Measurements from ENCODE around the gene MAPK8IP2.
"Not testable (repeated sequence)": the region's sequence is repeated elsewhere in the genome, so short reads cannot be mapped to it uniquely, and the experiment has no call there.

MAPK8IP2 gene

DNA sequence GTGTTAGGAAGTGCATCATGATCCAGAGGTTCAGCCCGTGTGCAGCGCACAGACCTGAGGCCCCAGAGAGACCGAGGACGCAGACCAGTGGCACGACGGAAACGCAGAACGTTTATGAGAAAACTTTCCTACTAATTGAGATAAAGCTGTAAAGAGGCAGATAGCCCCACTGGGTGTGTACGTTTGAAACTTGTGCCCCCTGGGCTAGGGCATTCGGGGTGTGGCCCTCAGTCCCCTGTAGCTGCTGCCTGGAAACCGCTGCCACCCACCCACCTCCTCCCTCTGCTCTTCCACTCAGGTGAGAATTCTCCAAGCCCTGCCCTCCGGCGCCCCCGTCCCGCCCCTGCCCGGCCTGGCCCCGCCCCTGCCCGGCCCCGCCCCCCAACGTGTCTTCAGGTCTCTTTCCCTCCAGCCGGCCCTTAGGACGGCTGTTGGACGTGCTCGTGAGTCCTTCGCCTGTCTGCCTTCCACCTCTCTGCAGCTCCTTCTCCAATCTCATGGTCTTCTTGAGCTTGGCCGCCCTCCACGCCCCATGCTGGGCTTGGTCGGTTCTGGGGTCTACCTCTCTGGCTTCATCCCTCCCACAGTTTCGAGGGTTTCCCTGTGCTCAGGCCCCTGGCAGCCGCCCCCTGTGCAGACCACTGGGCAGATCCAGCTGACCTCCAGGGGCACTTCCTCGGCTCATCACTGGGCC lies 12.1 kb downstream of the MAPK8IP2 start:
- DNase-seq (ENCODE audit: low spot score), result no peak

DNA sequence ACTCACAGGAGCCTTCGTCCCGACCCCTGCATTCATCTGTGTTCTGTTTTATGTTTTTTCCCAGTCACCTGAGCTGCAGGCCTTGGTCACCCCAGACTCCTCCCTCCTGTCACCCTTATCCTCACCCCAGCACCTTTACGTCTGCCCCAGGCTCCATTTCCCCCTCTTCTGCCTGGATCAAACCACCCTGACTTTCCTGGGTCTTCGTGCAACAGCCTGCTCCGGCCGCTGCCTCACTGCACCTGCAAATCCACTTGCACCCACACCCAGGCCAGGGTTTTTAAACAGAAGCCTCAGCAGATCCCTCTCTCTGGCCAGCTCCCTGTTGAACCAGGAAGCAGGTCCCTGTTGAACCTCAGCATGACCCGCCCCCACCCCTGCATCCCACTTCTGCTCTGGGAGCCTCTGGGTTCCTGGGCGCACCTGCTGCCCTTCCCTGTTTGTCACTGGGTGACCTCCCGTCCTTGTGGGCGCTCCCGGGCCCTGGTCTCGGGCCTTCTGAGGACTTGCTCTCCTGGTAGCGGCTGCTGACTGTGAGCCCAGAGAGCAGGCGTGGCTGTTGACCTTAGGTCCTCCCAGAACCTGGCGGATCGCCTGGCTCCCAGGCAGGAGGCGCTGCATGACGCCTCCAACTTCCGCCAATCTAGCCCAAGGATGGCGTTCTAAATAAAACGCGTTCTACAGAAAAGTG lies 12.8 kb downstream of the MAPK8IP2 start:
- DNase-seq (ENCODE audit: low spot score), result no peak

DNA sequence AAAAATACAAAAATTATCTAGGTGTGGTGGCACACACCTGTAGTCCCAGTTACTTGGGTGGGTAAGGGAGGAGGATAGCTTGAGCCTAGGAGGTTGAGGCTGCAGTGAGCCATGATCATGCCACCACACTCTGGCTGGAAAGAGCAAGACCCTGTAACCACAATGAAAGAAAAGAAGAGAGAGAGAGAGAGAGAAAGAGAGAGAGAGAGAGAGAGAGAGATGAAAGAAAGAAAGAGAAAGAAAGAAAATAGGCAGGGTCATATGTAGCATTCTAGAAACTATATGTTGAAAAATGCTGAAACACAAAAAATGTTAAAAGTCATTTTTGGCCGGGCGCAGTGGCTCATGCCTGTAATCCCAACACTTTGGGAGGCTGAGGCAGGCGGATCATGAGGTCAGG lies 13.7 kb downstream of the MAPK8IP2 start:
- not testable (repeated sequence) for DNase-seq (ENCODE audit: low spot score)

DNA sequence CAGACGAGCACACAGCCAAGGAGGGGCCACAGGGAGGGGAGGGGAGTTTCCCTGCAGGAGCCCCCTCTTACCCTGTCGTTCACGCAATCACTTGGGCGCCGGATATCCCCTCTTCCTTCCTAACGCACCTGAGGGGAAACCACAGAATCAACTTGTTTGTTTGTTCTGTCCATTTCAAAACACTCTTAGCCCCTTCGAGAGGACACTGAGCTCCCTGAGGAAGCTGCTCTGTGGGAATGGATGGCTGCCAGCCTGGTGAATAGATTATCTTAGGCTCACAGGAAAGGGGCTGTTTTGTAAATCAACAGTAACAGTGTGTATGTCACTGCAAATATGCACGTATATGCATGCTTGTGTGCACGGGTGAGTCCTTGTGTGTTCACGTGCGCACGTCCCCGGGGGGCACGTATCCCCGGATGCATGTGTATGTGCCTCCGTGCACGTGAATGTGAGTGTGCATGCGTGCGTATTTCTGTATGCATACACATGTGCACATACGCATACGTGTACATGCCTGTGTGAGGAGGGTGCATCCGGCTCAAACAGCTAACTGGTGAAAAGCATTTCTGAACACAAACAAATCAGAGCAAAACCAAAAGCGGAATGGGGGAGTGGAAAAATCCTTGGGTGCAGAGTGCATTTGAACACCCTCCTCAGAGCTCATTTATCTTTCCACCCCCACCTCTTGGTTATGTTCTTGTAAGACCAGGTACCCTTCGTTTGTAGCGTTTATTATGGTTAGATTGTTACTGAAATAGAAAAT lies 20.2 kb downstream of the MAPK8IP2 start:
- no peak for DNase-seq (ENCODE audit: low spot score)

DNA sequence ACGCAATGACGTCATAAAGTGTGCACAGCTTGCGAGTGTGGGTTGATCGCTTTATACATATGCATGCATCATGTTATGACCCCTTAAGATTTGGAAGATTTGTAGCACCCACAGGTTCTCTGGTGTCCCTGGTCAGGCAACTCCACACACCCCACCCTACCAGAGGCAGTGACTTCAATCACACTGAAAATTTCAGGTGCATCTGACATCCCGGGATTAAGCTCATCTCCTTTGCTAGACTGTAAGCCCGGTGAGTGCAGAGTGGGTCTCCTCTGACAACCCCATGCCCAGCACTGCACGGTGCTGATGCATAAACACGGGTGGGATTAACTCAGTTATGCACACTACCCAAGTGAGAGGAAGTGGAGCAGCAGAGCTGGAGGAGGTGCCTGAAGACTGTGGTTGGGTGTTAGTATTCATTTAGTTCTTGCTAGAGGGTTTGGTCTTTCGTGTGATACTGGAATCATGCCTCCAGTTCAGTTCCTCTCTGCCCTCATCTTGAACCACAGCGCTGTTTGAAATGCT lies 20.8 kb downstream of the MAPK8IP2 start:
- DNase-seq (ENCODE audit: low spot score), result no peak

DNA sequence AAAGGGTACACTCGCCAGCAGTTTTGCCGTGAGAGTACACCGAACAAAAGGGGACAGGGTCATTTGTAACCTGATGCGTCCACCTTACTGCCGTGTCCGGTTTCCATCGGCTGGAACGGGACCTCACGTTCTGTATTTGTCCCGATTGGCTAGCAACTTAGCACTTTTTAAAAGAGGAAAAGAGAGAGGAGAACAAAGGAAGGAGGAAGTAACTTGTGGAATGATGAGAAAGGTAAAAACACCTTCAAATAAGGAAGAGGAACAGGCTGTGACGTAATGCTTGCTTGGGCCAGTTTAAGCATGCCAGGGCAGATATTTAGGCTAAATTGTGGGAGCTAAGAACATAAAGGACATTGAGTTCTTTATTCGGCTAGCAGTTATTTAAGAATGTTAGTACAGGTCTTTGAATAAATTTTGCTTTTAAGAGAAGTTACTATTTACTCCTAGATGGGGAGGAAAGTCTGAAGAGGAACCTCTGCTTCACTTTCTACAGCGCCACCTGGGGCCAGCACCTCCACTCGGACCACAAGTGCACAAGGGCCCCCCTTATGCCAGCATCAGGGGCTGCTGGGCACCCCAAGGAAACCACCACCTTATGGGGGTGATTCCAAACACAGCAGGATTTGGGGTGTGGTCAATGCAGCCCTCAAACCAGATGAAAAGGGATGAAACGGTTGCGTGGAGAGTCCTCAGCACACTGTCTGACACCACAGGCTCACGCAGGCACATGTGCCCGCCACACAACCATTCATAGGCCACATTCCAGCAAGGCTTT lies 21.5 kb downstream of the MAPK8IP2 start:
- no peak for DNase-seq (ENCODE audit: low spot score)

DNA sequence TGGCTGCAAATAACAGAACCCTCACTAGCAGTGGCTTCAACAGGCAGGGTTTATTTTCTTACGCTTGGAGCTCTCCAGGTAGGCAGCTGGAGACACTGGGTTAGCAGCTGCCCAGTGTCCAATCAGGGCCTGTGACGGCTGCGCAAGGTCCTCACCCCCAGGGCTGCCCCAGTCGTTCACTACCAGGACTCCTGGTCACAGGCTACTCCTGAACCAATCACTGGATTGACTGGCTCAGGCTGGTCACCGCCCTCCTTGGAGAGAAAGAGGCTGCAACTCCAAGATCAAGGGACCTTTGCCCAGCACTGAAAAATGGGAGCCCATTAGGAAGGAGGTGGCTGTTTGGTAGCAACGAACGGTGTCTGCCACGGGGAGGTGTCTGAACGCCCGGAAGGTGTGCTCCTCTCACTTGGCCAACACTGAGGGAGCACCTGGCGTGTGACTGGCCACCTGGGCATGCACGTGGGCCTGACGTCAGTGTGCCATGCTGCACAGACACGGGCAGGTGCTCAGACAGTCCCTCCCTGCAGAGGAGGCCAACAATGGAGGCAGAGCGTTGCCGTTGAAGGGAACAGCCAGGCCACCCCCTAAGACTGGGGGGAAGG lies 22.2 kb downstream of the MAPK8IP2 start:
- DNase-seq (ENCODE audit: low spot score), result no peak

DNA sequence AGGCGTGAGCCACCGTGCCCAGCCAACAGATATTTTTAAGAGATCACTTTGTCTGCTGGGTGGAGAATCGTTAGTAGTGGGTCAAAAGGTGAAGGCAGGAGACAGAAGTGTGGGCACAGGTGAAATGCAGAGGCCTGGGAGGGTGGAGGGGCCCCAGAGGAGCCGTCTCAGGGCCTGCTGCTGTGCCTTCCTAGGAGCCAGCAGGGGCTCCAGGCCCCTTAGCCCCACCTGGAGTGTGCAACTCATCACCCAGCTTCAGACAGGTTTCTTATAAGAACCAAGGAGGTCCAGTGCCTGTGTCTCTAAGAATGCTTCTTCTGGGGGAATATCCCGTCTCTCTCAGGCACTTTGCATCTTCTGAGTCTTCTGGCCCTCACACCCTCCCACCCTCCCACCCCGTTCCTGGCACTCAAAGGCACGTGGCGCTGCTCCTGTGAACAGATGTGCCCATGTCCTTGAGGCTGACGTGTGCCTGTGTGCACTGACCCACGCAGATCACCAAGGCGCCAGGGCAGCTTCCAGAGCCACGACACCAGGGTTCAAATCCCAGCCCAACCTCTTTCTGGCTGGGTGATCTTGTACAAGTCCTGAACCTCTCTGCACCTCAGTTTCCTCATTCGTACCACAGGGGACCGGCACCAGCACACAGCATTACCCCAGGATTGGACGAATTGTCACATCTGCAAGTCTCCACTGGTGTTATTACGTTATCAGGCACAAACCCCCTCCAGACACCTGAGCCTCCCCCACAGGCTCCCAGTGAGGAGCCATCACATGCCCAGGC lies 23.9 kb downstream of the MAPK8IP2 start:
- DNase-seq (ENCODE audit: low spot score), result no peak

DNA sequence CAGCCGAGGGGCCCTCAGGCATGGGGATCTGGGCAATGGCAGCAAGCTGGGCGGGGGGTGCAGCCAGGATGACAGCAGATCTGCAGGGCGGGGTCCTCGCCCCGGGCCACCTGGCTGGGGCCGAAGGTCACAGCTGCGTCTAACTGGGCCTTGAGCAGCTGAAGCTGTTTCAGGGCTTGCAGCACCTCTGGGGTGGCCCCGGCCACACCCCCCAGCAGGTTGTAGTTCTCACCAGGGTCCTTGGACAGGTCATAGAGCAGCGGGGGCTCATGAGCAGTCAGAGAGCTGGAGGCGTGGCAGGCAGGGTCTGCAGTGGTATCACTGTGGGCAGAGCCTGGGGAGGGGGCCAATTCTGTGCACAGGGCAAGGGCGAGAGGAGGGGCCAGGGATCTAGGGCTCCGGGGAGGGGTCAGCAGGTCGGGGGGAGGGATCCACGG lies 24.6 kb downstream of the MAPK8IP2 start:
- DNase-seq (ENCODE audit: low spot score), result no peak

DNA sequence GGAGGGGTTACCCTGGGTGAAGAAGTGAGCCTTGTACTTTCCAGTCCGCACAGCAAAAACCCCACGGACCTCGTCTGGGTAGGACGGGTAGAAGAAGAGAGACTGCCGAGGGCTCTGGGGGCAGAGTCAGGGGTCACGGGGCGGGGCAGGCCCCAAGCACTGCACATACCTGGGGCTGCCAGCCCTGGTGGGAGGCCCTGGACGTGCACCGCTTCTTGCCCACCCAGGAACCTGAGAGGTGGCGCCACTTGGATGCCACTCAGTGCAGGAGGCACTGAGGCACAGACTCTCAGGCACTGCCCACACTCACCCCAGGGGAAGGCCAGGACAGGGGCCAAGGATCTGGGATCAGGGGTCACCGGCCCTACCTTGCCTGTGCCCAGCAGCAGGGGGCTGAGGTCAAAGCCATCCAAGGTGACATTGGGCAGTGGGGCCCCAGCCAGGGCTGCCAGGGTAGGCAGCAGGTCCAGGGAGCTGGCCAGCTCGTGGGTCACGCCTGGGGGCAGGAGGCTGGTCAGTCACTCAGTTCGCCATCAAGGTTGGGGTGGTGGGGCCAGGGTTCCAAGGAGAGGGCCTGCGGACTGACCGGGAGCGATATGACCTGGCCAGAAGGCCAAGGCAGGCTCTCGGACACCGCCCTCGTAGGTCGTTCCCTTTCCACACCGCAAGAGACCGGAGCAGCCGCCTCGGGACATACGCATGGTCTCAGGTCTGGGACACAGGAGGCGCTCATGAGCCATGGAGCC lies 25.1 kb downstream of the MAPK8IP2 start:
- DNase-seq (ENCODE audit: low spot score), result no peak

DNA sequence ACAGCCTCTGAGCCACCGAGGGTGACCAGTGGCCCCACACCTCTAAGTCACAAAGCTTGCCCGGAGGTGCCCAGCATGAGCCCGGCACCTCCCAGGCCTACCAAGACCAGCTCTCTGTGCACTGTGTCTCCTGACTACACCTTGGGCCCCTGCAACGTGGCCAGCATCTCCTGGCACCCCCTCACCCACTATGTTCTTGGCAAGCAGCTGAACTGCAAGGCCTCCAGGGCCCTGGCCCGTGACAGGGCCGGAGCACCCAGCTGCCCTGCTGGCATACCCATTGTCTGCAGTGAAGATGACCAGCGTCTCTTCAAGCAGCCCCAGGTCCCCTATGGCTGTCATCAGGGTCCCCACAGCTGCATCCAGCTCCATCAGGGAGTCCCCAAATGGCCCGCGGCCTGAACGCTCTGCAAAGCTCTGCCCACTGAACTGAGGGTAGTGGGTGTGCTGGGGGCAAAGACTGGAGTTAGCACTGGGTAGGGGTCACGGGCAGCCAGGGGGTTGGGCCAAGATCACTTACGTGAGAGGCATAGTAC lies 25.8 kb downstream of the MAPK8IP2 start:
- DNase-seq (ENCODE audit: low spot score), result no peak

DNA sequence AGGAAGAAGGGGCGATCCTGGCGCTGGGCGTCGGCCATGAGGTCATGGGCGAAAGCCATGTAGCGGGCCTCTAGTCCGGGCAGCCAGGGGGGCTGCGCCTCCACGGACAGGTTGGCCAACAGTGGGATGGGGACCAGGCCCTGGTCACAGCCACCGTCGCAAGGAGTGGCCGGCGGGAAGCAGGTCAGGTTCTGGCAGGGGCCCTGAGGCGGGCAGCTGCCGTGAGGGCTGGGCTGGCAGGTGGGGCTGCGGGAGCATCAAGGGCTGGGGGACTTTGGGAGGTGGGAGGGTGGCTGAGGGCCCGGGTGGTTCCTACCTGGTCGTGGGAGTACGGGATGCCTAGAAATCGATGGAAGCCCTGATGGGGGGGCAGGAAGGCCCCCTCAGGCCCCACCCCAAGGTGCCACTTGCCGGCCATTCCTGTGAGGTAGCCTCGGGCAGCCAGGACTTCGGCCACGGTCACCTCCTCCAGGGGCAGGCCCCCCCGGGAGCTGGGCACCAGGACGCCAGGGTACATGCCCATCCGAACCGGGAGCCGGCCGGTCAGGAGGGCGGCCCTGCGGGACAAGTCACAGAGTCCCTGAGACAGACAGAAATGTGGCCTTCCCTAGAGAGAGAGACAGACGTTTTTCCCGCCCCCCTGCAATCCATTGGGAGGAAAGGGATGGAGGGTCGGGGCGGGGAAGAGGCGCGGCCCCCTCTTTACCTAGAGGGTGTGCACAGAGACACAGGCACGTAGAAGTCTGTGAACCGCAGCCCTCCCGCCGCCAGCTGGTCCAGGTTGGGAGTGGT lies 26.5 kb downstream of the MAPK8IP2 start:
- no peak for DNase-seq (ENCODE audit: low spot score)

DNA sequence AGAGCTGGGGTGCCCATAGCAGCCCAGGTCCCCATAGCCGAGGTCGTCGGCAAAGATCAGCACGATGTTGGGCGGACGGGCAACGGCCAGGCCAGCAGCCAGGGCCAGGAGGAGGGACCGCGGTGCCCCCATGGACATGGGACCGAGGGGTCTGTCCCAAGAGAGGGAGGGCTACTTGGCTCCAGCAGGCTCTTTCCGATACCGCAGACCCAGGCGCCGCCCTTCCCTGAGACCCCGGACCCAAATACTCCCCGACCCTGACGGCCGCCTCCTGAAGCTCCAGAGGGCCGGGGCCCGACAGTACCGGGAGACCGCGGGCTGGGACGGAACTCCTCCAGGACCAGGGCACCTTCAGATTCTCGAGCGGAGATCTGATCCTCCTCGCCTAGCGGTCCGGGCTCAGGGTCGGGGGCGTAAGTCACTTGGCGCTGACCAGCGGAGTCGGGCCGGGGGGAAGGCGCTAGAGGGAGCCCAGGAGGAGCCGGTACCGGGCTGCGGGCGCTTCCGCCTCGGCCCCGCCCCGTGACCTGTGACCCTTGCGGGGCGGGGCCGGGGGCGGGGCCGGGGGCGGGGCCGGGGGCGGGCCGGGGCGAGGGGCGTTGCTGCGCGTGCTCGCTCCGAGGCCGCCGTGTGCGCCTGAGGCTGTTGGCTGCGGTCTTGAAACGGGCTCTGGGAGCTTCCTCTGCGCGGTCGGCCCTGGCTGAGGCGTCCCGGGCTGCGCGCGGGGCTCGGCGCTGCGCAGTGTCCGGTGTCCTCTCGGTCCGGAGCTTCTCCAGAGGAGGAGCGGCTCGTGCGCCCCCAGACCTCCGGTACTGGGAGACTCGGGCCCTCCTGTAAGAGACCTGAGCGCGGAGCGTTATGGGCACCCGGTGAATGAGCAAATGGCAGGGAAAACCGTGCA lies 27.3 kb downstream of the MAPK8IP2 start, which contains the start of gene ARSA:
ARSA (minus strand) TSS at position 511 of the 901 bp plus-strand sequence; CDS start at position 138, 373 bp downstream.
- DNase-seq (ENCODE audit: low spot score), result peak; percentile 83

DNA sequence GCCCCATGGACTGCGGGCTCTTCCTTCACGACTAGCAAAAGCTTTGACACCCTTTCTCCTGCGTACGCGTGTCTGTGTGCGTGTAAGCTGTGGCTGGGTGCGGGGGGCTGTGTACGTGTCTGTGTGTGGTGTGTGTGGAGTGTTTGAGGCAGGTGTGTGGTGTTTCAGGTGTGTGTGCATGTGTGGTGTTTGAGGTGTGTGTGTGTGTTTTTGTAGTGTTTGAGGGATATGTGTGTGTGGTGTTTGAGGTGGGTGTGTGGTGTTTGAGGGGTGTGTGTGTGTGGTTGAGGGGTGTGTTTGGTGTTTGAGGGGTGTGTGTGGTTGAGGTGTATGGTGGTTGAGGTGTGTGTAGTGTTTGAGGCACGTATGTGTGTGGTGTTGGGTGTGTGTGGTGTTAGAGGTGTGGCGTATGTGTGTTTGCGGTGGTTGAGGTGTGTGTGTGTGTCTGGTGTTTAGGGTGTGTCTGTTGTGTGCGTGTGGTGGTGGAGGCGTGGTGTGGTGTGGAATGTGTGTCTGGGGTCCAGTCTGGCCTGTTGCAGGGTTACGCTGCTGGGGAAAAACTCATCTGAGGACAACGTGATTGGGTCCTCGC lies 28.0 kb downstream of the MAPK8IP2 start:
- DNase-seq (ENCODE audit: low spot score), result no peak

DNA sequence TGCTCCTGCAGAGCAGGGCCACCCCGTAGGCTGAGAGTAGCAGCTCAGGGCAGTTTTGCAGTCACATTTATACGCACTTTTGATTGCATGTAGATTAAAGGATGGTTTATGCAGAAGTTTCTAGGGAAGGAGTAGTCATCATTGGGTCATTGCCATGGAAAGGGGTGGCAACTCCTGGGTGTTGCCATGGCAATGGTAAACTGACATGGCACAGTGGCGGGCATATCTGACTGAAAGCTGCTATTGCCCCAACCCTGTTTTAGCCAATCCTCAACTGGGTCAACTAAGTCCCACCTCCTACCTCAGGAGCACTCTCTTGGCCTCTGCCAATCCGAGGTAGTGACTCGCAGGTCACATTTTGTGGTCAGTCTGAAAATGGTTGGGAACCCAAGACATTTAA lies 29.8 kb downstream of the MAPK8IP2 start:
- no peak for DNase-seq (ENCODE audit: low spot score)

DNA sequence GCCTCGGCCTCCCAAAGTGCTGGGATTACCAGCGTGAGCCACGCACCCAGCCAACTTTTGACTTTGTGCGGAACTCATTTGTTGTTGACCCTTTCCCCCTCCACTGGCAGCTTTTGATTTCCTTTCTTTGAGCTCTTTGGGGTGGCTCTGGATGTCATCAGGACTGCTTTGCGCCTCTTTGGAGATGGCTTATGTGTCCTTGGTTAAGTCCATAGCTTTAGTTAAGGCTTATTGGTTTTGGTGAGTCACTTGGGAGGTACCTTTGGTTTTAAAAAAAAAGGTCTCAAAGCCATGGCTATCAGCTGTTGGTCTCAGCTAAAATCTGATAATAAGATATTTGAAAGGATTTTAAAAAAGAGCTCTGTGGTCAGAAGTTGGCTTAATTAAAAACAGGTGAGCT lies 32.5 kb downstream of the MAPK8IP2 start:
- DNase-seq (ENCODE audit: low spot score), result no peak

DNA sequence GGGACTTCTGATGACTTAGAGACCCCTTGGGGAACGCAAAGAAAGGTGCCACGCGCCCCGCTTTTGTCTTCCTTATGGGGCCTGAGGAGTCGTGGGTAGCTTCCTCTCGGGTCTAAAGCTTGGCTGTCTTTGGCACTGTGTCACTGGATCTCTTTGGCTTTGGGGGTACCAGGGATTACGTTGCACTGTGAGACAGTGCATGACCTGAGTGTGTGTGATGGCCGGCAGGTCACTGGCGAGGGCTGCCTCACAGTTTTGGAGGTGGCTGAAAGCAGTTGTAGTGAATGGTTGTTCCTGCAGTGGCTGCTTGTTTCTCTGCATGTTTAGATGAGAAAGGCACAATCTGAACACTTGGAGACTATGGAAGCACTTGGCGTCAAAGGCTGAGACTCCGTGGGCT lies 33.2 kb downstream of the MAPK8IP2 start:
- no peak for DNase-seq (ENCODE audit: low spot score)
